H1 (cell line): ENCODE measurements around the gene WDFY4. TPM values are rescaled to one million over a fixed set of nuclear protein-coding genes. Genes with fewer than 3 reads are reported as not detected.

Experiments
- CTCF ChIA-PET: fragments of 300-600 bp; sonication (Branson Sonifier 250); formaldehyde crosslinking; loops from one replicate; lab custom pipeline; 2021; ENCODE audit not compliant: partially characterized antibody; lab: Charles Lee
- POLR2A ChIA-PET: fragments of 300-600 bp; sonication (Branson Sonifier 250); formaldehyde crosslinking; loops from one replicate; lab custom pipeline; 2021; ENCODE audit warnings: inconsistent platforms; ENCODE audit not compliant: partially characterized antibody; lab: Charles Lee
- DNase-seq, 2 experiments: peaks; one replicate each; pipeline versions ENCODE4 v3.0.0 to v3.0.0-alpha.2; 2010 to 2022; ENCODE audit warnings: low spot score in 2 of 2, low read depth in 1 of 2, mixed read lengths in 1 of 2
- FAIRE-seq: peaks from 2 replicates; lab custom pipeline; 2011; peaks lifted over from hg19 to GRCh38; lab: Jason Lieb, UNC
- H2AFZ ChIP-seq: 2 replicates; pipeline ENCODE4 v1.8.1; 2012; ENCODE audit warnings: low read length, inconsistent platforms
- H2AK5ac ChIP-seq: 2 replicates; pipeline ENCODE4 v1.6.1; 2013; ENCODE audit warnings: low read depth, low read length
- H2BK120ac ChIP-seq: replicated peaks from 2 replicates; pipeline ENCODE3; 2013; ENCODE audit warnings: low read depth, low read length, inconsistent platforms
- H2BK12ac ChIP-seq: 2 replicates; pipeline ENCODE4 v1.6.1; 2013; ENCODE audit warnings: low read depth, low read length
- H2BK15ac ChIP-seq: 2 replicates; pipeline ENCODE4 v1.6.1; 2013; ENCODE audit warnings: low read length
- H2BK20ac ChIP-seq: 2 replicates; pipeline ENCODE4 v1.6.1; 2013; ENCODE audit warnings: low read length
- H2BK5ac ChIP-seq: 2 replicates; pipeline ENCODE4 v1.6.1; 2013; ENCODE audit warnings: low read depth, low read length
- H3K14ac ChIP-seq: 2 replicates; pipeline ENCODE4 v1.6.1; 2013; ENCODE audit warnings: inconsistent platforms; ENCODE audit not compliant: insufficient read length
- H3K18ac ChIP-seq: 2 replicates; pipeline ENCODE4 v1.6.1; 2013; ENCODE audit warnings: low read length; ENCODE audit errors: extremely low read depth
- H3K23ac ChIP-seq: 2 replicates; pipeline ENCODE4 v1.6.1; 2013; ENCODE audit warnings: inconsistent platforms; ENCODE audit not compliant: insufficient read length
- H3K23me2 ChIP-seq: 2 replicates; pipeline ENCODE4 v1.6.1; 2013; ENCODE audit warnings: low read depth, low read length
- H3K27ac ChIP-seq: 2 replicates; pipeline ENCODE4 v1.6.1; 2011; ENCODE audit warnings: low read depth, low read length, inconsistent platforms
- H3K27me3 ChIP-seq, 4 experiments: replicated peaks in 1 of 4; 1 replicate in 1 of 4; 2 replicates in 3 of 4; pipeline versions ENCODE4 v1.6.1 to v1.8.1; 2011 to 2013; ENCODE audit warnings: low read length in 3 of 4, mild to moderate bottlenecking in 3 of 4, inconsistent platforms in 2 of 4, mixed read lengths in 2 of 4, moderate library complexity in 1 of 4; ENCODE audit not compliant: control insufficient read depth in 3 of 4, insufficient read depth in 3 of 4; ENCODE audit errors: extremely low read depth in 1 of 4
- H3K36me3 ChIP-seq, 4 experiments: 2 replicates each; pipeline versions ENCODE4 v1.6.1 to v1.8.1; 2011 to 2013; ENCODE audit warnings: mild to moderate bottlenecking in 4 of 4, low read length in 3 of 4, moderate library complexity in 2 of 4, control low read depth in 1 of 4, inconsistent platforms in 1 of 4; ENCODE audit not compliant: insufficient read depth in 4 of 4, control insufficient read depth in 2 of 4
- H3K4ac ChIP-seq: replicated peaks from 2 replicates; pipeline ENCODE3; 2013; ENCODE audit warnings: low read length, low read depth, mixed read lengths, inconsistent platforms; ENCODE audit not compliant: insufficient read length
- H3K4me1 ChIP-seq, 4 experiments: replicated peaks in 1 of 4; 1 replicate in 1 of 4; 2 replicates in 3 of 4; pipeline versions ENCODE4 v1.6.1 to v1.8.1; 2011 to 2013; ENCODE audit warnings: low read length in 3 of 4, inconsistent platforms in 2 of 4, mixed read lengths in 1 of 4; ENCODE audit not compliant: insufficient read depth in 4 of 4, control insufficient read depth in 3 of 4
- H3K4me2 ChIP-seq, 2 experiments: 2 replicates each; pipeline versions ENCODE4 v1.6.1 to v1.8.1; 2011 to 2013; ENCODE audit warnings: low read depth in 2 of 2, low read length in 2 of 2, control low read depth in 1 of 2, inconsistent platforms in 1 of 2, mild to moderate bottlenecking in 1 of 2; ENCODE audit not compliant: insufficient read depth in 1 of 2
- H3K4me3 ChIP-seq, 4 experiments: fragments of 200-600, 300-600 bp in 1 of 4; sonication (generic), shearing (Covaris generic), sonication (Bioruptor Twin) in 1 of 4; 2 replicates each; pipeline versions ENCODE4 v1.5.1 to v1.8.1; 2011 to 2016; ENCODE audit warnings: low read length in 4 of 4, low read depth in 3 of 4, control low read depth in 2 of 4, inconsistent platforms in 2 of 4, mild to moderate bottlenecking in 2 of 4, mixed read lengths in 1 of 4, moderate library complexity in 1 of 4; ENCODE audit not compliant: insufficient read depth in 2 of 4; ENCODE audit errors: extremely low read depth in 1 of 4
- H3K56ac ChIP-seq: replicated peaks from 2 replicates; pipeline ENCODE3; 2013; ENCODE audit warnings: low read depth, mild to moderate bottlenecking, mixed read lengths, low read length, inconsistent platforms; ENCODE audit not compliant: insufficient read length
- H3K79me1 ChIP-seq: 2 replicates; pipeline ENCODE4 v1.6.1; 2013; ENCODE audit warnings: low read depth, low read length, control low read depth
- H3K79me2 ChIP-seq, 2 experiments: 2 replicates each; pipeline versions ENCODE4 v1.6.1 to v1.8.1; 2012 to 2013; ENCODE audit warnings: low read length in 2 of 2, mild to moderate bottlenecking in 2 of 2, inconsistent platforms in 1 of 2; ENCODE audit not compliant: insufficient read depth in 2 of 2, control insufficient read depth in 1 of 2
- H3K9ac ChIP-seq, 4 experiments: replicated peaks in 1 of 4; 1 replicate in 1 of 4; 2 replicates in 3 of 4; pipeline versions ENCODE4 v1.6.1 to v1.8.1; 2011 to 2013; ENCODE audit warnings: low read depth in 3 of 4, low read length in 3 of 4, control low read depth in 2 of 4, mild to moderate bottlenecking in 2 of 4, moderate library complexity in 2 of 4, inconsistent platforms in 1 of 4; ENCODE audit errors: extremely low read depth in 1 of 4
- H3K9me3 ChIP-seq, 2 experiments: 2 replicates each; pipeline versions ENCODE4 v1.6.1 to v1.8.1; 2012 to 2013; ENCODE audit warnings: mild to moderate bottlenecking in 2 of 2, moderate library complexity in 2 of 2, control low read depth in 1 of 2, inconsistent platforms in 1 of 2, low read depth in 1 of 2, low read length in 1 of 2, mixed read lengths in 1 of 2; ENCODE audit not compliant: insufficient read depth in 2 of 2
- H4K20me1 ChIP-seq, 2 experiments: replicated peaks in 1 of 2; 2 replicates each; pipeline versions ENCODE3 to v1.8.1; 2011 to 2013; ENCODE audit warnings: inconsistent platforms in 2 of 2, low read length in 2 of 2, mild to moderate bottlenecking in 1 of 2; ENCODE audit not compliant: insufficient read depth in 2 of 2, control insufficient read depth in 1 of 2
- H4K5ac ChIP-seq: 2 replicates; pipeline ENCODE4 v1.6.1; 2013; ENCODE audit warnings: low read length, low read depth, mixed read lengths, inconsistent platforms; ENCODE audit not compliant: insufficient read length
- H4K8ac ChIP-seq: 2 replicates; pipeline ENCODE4 v1.8.0; 2013; ENCODE audit warnings: mild to moderate bottlenecking, moderate library complexity, low read length, inconsistent platforms; ENCODE audit not compliant: insufficient read depth; ENCODE audit errors: extremely low read depth
- H4K91ac ChIP-seq: replicated peaks from 2 replicates; pipeline ENCODE3; 2013; ENCODE audit warnings: low read length, mixed read lengths, inconsistent platforms; ENCODE audit not compliant: insufficient read length
- ASH2L ChIP-seq: fragments of 200-600, 300-600 bp; sonication (generic); IDR thresholded peaks from one replicate; pipeline ENCODE4 v1.7.1; 2017; ENCODE audit warnings: low read length
- BACH1 ChIP-seq: IDR thresholded peaks from 2 replicates; pipeline ENCODE4 v1.6.1; 2012; ENCODE audit warnings: low read length, improper control_type of control experiment
- BRCA1 ChIP-seq: IDR thresholded peaks from 2 replicates; pipeline ENCODE4 v1.6.1; 2012; ENCODE audit warnings: low read depth, low read length, improper control_type of control experiment
- CBX5 ChIP-seq: fragments of 300-800, 300-1000 bp; sonication (generic); IDR thresholded peaks from 2 replicates; pipeline ENCODE4 v1.7.1; 2016; ENCODE audit warnings: antibody characterized with exemption, low read length, low read depth
- CREB1 ChIP-seq: IDR thresholded peaks from 2 replicates; pipeline ENCODE4 v1.6.1; 2012; ENCODE audit warnings: inconsistent platforms
- EP300 ChIP-seq, 2 experiments: IDR thresholded peaks; 1 replicate in 1 of 2; 2 replicates in 1 of 2; pipeline ENCODE4 v1.6.1; 2011 to 2012; ENCODE audit warnings: low read depth in 2 of 2, low read length in 2 of 2, mild to moderate bottlenecking in 2 of 2, borderline replicate concordance in 1 of 2, inconsistent platforms in 1 of 2, moderate library complexity in 1 of 2
- EZH2 ChIP-seq: fragments of 200-600 bp; sonication (generic); IDR thresholded peaks from 2 replicates; pipeline ENCODE4 v1.7.1; 2012; ENCODE audit warnings: low read depth, mild to moderate bottlenecking, moderate library complexity, low read length, inconsistent platforms; ENCODE audit not compliant: severe bottlenecking
- GABPA ChIP-seq: IDR thresholded peaks from 2 replicates; pipeline ENCODE4 v1.6.1; 2011; ENCODE audit warnings: mild to moderate bottlenecking, low read length, moderate library complexity, borderline replicate concordance; ENCODE audit not compliant: insufficient read depth
- RFX5 ChIP-seq: IDR thresholded peaks from 2 replicates; pipeline ENCODE4 v1.6.1; 2011; ENCODE audit warnings: low read depth, low read length, improper control_type of control experiment, borderline replicate concordance
- SAP30 ChIP-seq: fragments of 300-600 bp; sonication (generic); IDR thresholded peaks from 2 replicates; pipeline ENCODE4 v1.7.1; 2012; ENCODE audit warnings: low read length, moderate library complexity, mild to moderate bottlenecking, inconsistent platforms; ENCODE audit not compliant: insufficient read depth, insufficient replicate concordance
- SP1 ChIP-seq: IDR thresholded peaks from 2 replicates; pipeline ENCODE4 v1.6.1; 2011; ENCODE audit warnings: low read depth, low read length
- SP2 ChIP-seq: IDR thresholded peaks from 2 replicates; pipeline ENCODE4 v1.6.1; 2012; ENCODE audit warnings: mild to moderate bottlenecking, low read length, inconsistent platforms
- TCF12 ChIP-seq: IDR thresholded peaks from 2 replicates; pipeline ENCODE4 v1.6.1; 2011; ENCODE audit warnings: low read depth, mild to moderate bottlenecking, low read length
- WGBS, 2 experiments: shearing (Covaris generic) in 1 of 2; methylation state at CpG; one replicate each; pipeline versions ENCODE4 v1.1.6 to v1.1.7; 2013 to 2015; ENCODE audit warnings: low lambda C conversion rate in 2 of 2, mixed read lengths in 2 of 2, inconsistent platforms in 1 of 2, low coverage in 1 of 2, missing lambda C conversion rate in 1 of 2; ENCODE audit not compliant: insufficient replicate concordance in 2 of 2, insufficient coverage in 1 of 2, insufficient read length in 1 of 2; ENCODE audit errors: extremely low coverage in 1 of 2, missing lambda C conversion rate in 1 of 2; 5-methylcytosine and 5-hydroxymethylcytosine counted together
- polyA plus RNA-seq, 7 experiments: library from polyadenylated mRNA; depleted of rRNA in 3 of 7; stranded (reverse) in 5 of 7; unstranded in 2 of 7; fragments of >200 nt in 5 of 7; fragments of 200-250 nt in 2 of 7; gene quantifications; 1 replicate in 5 of 7; 2 replicates in 1 of 7; 4 replicates in 1 of 7; pipeline versions ENCODE4 v1.2.1 to v1.2.3, GENCODE V29; 2011 to 2013; ENCODE audit warnings: missing spikeins in 2 of 7, mixed read lengths in 2 of 7
- total RNA-seq: library from RNA; stranded (reverse); fragmentation: NEBNext Ultra II Directional; extraction: Animal tissue kit (Norgen Biotek cat#: 25700); gene quantifications from 2 replicates; pipeline ENCODE4 v1.2.1, GENCODE V29; 2021

Gene WDFY4
- total and polyA plus RNA-seq, 2 of the 8 experiments (the other 6 are each of a cell fraction or from before 2014, with no cell fraction given) = not detected

DNA sequence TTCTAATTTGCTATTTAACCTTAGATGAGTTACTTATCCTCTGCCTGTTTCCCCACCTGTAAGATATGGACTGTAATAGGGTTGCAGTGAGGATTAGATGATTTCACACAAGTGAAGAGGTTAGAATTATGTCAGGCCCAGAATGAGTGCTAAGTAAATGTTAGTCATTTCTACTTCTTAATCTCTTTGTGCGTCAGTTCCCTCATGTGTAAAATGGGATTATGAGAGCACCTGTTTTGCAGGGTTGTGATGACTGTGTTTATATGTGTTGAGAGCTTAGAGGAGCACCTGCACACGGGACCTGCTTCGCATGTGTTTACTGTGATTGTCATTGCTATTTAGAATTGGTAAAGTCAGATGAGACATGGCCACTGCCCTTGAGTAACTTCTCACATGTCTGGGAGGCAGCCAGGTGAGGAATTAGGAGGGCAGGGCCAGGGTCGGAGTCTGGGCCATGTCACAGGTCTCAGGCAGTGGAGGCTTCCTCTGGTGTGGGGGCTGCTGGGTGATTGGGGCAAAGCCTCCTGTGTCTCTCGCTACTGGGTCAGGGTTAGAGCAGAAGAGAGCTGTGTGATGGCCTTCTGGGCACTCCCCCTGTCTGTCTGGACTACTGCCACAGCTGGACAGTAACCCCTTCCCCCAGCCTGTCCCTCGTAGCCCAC is 106.7 kb downstream of the WDFY4 start:
- no peak overlapping the region for H2BK5ac ChIP-seq
- no peak overlapping the region for H3K14ac ChIP-seq
- ChIA-PET CTCF (interaction anchor here (0.8 kb wide), 1 partner anchor 135 kb away, joined by 3 read pairs; no protein-coding TSS in a partner anchor), POLR2A (no interaction called here)
- no peak overlapping the region for H4K5ac ChIP-seq
- H3K27me3 ChIP-seq = no peaks in the 10 kb centered on the region
- TF ChIP-seq SP1 = no peak
- no peak for TF ChIP-seq RFX5
- TF ChIP-seq CREB1 = no peak
- no peak for TF ChIP-seq BRCA1
- no peak for TF ChIP-seq EP300 (IDR thresholded peaks at IDR 0.05; ENCODE audit: borderline replicate concordance in 1 of 2, low read depth in 2 of 2, low read length in 2 of 2)
- TF ChIP-seq SP2 = no peak
- TF ChIP-seq BACH1 = no peak
- no peak for TF ChIP-seq GABPA
- TF ChIP-seq EZH2 = no peak
- TF ChIP-seq ASH2L = no peak
- TF ChIP-seq TCF12 = no peak
- no peak for TF ChIP-seq SAP30
- TF ChIP-seq CBX5 = no peak
- TF ChIP-seq, all 59 proteins: peak for 0
- Histone ChIP-seq H3K18ac (no peak overlapping the region), H2BK120ac (no peak overlapping the region), H2BK20ac (no peak overlapping the region), H3K4ac (no peak overlapping the region), H3K4me3 (no peak overlapping the region), H4K8ac (peak overlapping the region; percentile 57), H3K9ac (no peak overlapping the region), H4K91ac (no peak overlapping the region), H2BK15ac (no peak overlapping the region), H3K79me2 (no peaks in the 10 kb centered on the region), H3K9me3 (no peaks in the 10 kb centered on the region), H3K4me2 (no peak overlapping the region), H3K4me1 (no peaks in the 10 kb centered on the region; a peak in 1 of 7 replicates), H4K20me1 (no peaks in the 10 kb centered on the region), H3K23ac (no peak overlapping the region), H2BK12ac (no peak overlapping the region), H3K27ac (no peak overlapping the region), H2AFZ (no peak overlapping the region), H3K79me1 (no peaks in the 10 kb centered on the region), H2AK5ac (no peak overlapping the region), H3K36me3 (no peaks in the 10 kb centered on the region), H3K23me2 (no peaks in the 10 kb centered on the region), H3K56ac (no peak overlapping the region)
- FAIRE-seq (no peak), DNase-seq (no peak)
- WGBS, 2 experiments = 91% methylated on average over 6 of the region's 6 CpGs; no CpG with 5 or more reads in 1 of the 2 experiments
